Peyer's patch (tissue), 4 donors: Measurements from ENCODE around the gene GNL2. TPM values are rescaled to one million over a fixed set of nuclear protein-coding genes. Genes with fewer than 3 reads are reported as not detected.
A peak's percentile ranks its signal among the peaks of the same experiment; 100 is the strongest.

ENCODE experiments used
- DNase-seq, 3 donors: peaks; one replicate each; pipeline ENCODE4 v3.0.0-alpha.2; 2017 to 2019
- H3K27ac ChIP-seq, 4 donors: fragments of 200-600 bp; sonication (generic); one replicate each; pipeline ENCODE4 v1.5.1; 2016 to 2019
- H3K27me3 ChIP-seq, 2 donors: fragments of 200-600 bp; sonication (generic); one replicate each; pipeline ENCODE4 v1.5.1; 2019
- H3K36me3 ChIP-seq, 3 donors: fragments of 200-600 bp; sonication (generic); one replicate each; pipeline ENCODE4 v1.5.1; 2016 to 2019
- H3K4me1 ChIP-seq, 4 donors: fragments of 200-600 bp; sonication (generic); one replicate each; pipeline ENCODE4 v1.5.1; 2016 to 2019
- H3K4me3 ChIP-seq, 4 donors: fragments of 200-600 bp; sonication (generic); 1 replicate in 3 of 4; 2 replicates in 1 of 4; pipeline ENCODE4 v1.5.1; 2016 to 2019; ENCODE audit warnings: mild to moderate bottlenecking in 1 of 4
- H3K9me3 ChIP-seq, 4 donors: fragments of 200-600 bp; sonication (generic); one replicate each; pipeline ENCODE4 v1.5.1; 2016 to 2019; ENCODE audit warnings: mild to moderate bottlenecking in 1 of 4
- POLR2A ChIP-seq, 2 donors: fragments of 450-650 bp; IDR thresholded peaks; one replicate each; pipeline ENCODE4 v1.5.1; 2017; ENCODE audit warnings: antibody characterized with exemption in 2 of 2, mild to moderate bottlenecking in 2 of 2, moderate library complexity in 2 of 2
- total RNA-seq, 4 donors: library from RNA; depleted of rRNA; stranded (reverse); fragments of >200 nt; gene quantifications; one replicate each; pipeline ENCODE4 v1.1.0, GENCODE V29; 2016
- TF ChIP-seq, protein P1 (sequence below), 6 experiments: fragments of 450-650 bp in 4 of 6; fragments of 200-600 bp in 2 of 6; sonication (generic) in 1 of 6; IDR thresholded peaks; one replicate each; pipeline ENCODE4 v1.5.1; 2017 to 2019; ENCODE audit warnings: antibody characterized with exemption in 6 of 6, mild to moderate bottlenecking in 3 of 6, moderate library complexity in 1 of 6

The GNL2 gene
- total RNA-seq, 4 donors from 2014 or later = 27.5 to 56.9 (median 49.9) TPM

DNA sequence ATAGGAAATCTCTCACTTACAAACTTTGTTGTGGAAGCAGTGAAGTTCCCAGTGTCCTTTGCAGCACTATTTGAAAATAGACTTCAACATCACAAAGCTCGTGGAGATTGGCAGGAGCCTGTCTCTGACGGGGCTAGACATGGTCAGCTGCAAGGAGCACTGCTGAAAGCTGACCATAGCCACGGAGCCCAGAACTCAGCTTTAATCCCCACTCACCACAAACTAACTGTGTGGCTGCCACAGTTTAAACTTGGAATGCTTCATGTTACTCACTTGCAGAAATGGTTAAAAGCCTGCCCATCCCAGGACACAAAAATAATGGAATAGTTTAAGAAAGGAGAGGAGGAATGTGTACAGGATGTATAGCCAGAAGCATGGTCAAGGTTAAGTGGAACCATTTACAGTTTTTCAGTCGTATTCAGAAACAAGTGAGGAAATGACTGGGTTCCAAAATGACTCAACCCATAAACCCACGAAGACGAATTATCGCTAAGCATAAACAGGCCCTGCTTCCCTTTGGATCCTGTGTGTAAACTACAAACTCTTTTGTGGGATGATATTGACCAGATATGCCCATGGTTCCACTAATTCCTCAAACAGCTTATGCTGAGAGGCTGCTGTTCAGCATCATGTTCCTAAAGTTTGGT is 20.8 kb downstream of the GNL2 start:
- DNase-seq = no peak
- peak overlapping the region in 1 of 4 donors; percentile 63 for H3K27ac ChIP-seq
- TF ChIP-seq POLR2A (IDR thresholded peaks at IDR 0.05) = no peak
- TF ChIP-seq, protein P1, sequence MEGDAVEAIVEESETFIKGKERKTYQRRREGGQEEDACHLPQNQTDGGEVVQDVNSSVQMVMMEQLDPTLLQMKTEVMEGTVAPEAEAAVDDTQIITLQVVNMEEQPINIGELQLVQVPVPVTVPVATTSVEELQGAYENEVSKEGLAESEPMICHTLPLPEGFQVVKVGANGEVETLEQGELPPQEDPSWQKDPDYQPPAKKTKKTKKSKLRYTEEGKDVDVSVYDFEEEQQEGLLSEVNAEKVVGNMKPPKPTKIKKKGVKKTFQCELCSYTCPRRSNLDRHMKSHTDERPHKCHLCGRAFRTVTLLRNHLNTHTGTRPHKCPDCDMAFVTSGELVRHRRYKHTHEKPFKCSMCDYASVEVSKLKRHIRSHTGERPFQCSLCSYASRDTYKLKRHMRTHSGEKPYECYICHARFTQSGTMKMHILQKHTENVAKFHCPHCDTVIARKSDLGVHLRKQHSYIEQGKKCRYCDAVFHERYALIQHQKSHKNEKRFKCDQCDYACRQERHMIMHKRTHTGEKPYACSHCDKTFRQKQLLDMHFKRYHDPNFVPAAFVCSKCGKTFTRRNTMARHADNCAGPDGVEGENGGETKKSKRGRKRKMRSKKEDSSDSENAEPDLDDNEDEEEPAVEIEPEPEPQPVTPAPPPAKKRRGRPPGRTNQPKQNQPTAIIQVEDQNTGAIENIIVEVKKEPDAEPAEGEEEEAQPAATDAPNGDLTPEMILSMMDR (IDR thresholded peaks at IDR 0.05) = no peak

DNA sequence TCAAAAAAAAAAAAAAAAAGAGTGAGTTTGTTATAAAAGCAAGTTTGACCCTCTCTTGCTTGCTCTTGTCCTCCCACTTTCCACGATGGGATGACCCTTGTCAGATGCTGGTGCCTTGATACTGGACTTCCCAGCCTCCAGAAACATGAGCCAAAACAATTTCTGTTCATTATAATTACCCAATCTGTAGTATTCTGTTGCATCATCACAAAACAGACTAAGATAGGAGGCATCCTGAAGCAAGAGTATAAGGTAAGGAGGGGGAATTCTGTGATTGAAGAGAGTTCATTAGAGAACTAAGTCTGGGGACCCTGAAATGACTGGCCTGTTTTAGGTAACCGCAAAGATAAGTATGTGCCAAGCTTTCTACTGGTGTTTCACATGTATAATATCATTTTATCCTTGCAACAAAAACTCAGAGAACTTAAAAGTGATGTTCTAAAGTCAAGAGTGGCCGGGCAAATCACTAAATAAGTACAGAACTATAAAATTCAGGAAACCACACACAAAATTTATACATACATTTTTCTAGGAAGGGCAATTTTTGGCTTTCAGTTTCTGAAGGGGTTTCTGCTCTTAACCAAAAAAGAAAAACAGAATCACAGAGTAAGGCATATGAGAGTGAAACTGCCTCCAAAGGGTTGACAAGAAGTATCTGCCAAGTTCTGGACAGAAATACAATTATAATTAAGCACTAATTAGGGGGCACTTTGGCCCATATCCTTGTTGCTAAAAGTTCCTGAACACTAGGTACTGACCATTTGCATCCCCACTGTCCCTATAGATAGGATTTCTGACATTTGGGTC is 25.0 kb downstream of the GNL2 start:
- no peaks in the 10 kb centered on the region for H3K9me3 ChIP-seq
- no peak overlapping the region for H3K27ac ChIP-seq
- H3K27me3 ChIP-seq = no peaks in the 10 kb centered on the region
- no peak for DNase-seq
- no peaks in the 10 kb centered on the region for H3K4me1 ChIP-seq
- TF ChIP-seq, protein P1 (IDR thresholded peaks at IDR 0.05) = no peak
- TF ChIP-seq POLR2A (IDR thresholded peaks at IDR 0.05) = no peak
- no peak overlapping the region for H3K4me3 ChIP-seq
- H3K36me3 ChIP-seq = peaks cover 0 to 98% (median 2%) of the 10 kb centered on the region in 3 donors

More for the DNA sequence above, 20.8 kb downstream of the GNL2 start:
- H3K4me3 ChIP-seq = no peak overlapping the region
- peaks cover 0 to 95% (median 0%) of the 10 kb centered on the region in 3 donors for H3K36me3 ChIP-seq
- no peaks in the 10 kb centered on the region for H3K27me3 ChIP-seq
- no peaks in the 10 kb centered on the region for H3K4me1 ChIP-seq
- H3K9me3 ChIP-seq = no peaks in the 10 kb centered on the region

DNA sequence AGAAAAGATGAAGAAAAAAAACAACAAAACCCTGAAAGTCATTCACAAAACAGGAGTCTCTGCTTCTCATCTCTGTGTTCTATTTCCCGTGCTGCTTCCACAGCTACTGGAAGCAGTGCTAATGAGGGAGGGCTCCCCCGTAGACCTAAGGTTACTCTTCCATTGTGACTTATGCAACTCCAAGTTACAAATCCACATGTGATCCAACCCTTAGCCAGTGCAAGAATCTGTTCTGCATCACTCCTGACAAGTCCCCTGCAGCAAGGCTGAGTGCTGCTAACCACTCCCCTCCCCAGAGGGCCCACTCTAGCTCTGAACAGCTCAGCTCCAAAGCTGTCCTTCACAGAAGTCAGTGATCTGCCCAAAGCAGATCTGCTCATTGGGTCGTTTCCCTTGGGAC is 28.7 kb downstream of the GNL2 start:
- Histone ChIP-seq H3K4me3 (no peak overlapping the region), H3K36me3 (peaks cover 0 to 71% (median 2%) of the 10 kb centered on the region in 3 donors), H3K27ac (peak overlapping the region in 1 of 4 donors; percentile 28), H3K9me3 (no peaks in the 10 kb centered on the region), H3K4me1 (no peaks in the 10 kb centered on the region), H3K27me3 (no peaks in the 10 kb centered on the region)
- DNase-seq = no peak
- TF ChIP-seq, protein P1 (IDR thresholded peaks at IDR 0.05) = no peak
- no peak for TF ChIP-seq POLR2A (IDR thresholded peaks at IDR 0.05)

DNA sequence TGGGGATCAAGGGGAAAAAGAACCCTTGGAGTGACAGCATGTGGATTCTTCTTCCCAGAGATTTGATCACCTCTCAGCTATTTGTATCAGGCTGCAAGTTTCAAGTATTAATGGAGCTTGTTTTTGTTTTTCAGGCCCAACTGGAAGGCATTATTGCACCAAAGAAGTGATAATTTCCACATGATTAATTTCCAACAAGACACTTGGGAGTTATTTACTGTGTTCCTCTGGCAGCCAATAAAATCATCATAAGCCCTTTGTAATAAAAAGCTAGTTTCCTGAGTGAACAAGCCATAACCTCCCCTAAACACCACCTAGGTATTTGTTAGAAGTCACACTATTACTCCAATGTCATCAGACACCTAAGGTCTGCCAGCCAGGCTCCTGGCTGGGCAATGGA is 30.8 kb downstream of the GNL2 start:
- TF ChIP-seq, protein P1 (IDR thresholded peaks at IDR 0.05) = no peak
- no peak for TF ChIP-seq POLR2A (IDR thresholded peaks at IDR 0.05)
- no peak overlapping the region for H3K27ac ChIP-seq
- no peaks in the 10 kb centered on the region for H3K27me3 ChIP-seq
- peaks cover 0 to 51% (median 2%) of the 10 kb centered on the region in 3 donors for H3K36me3 ChIP-seq
- H3K4me3 ChIP-seq = no peak overlapping the region
- DNase-seq = no peak
- no peaks in the 10 kb centered on the region for H3K9me3 ChIP-seq
- H3K4me1 ChIP-seq = no peaks in the 10 kb centered on the region

DNA sequence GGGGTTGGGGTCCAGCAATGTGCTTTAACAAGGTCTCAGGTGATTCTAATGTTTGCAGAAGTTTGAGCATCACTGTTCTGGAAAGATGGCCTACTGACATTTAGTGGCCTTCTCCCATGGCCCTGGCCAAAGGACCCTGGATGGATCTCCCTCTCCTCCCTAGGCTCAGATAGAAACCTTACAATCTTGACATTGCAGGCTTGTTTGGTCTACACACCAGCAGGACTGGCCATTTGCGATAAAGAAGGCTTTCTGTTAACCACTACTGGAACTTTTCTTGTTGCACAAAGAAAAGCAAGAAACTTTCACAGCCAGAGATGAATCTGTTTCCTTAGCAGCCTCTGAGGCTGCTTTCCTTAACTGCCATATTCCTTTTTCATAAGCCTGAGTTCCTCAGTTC is 32.8 kb downstream of the GNL2 start:
- no peak for DNase-seq
- Histone ChIP-seq H3K4me3 (no peak overlapping the region), H3K9me3 (no peaks in the 10 kb centered on the region), H3K36me3 (peaks cover 0 to 32% (median 0%) of the 10 kb centered on the region in 3 donors), H3K27me3 (no peaks in the 10 kb centered on the region), H3K4me1 (no peaks in the 10 kb centered on the region), H3K27ac (no peak overlapping the region)
- TF ChIP-seq POLR2A (IDR thresholded peaks at IDR 0.05) = no peak
- TF ChIP-seq, protein P1 (IDR thresholded peaks at IDR 0.05) = no peak
